Suprapubic skin (tissue), 3 donors: ENCODE measurements around the gene PRKN.

Source experiments
- CTCF ChIP-seq, 2 donors: fragments of 200-600 bp in 1 of 2; fragments of 450-650 bp in 1 of 2; sonication (generic) in 1 of 2; IDR thresholded peaks; one replicate each; pipeline ENCODE4 v1.5.1; 2016 to 2019; ENCODE audit warnings: antibody characterized with exemption in 2 of 2, mild to moderate bottlenecking in 1 of 2, moderate library complexity in 1 of 2
- EP300 ChIP-seq: sonication (generic); formaldehyde crosslinking; IDR thresholded peaks from one replicate; pipeline ENCODE4 v1.6.1; 2017; ENCODE audit warnings: antibody characterized with exemption
- POLR2A ChIP-seq, 2 donors: fragments of 450-650 bp; IDR thresholded peaks; one replicate each; pipeline ENCODE4 v1.6.1; 2017; ENCODE audit warnings: antibody characterized with exemption in 2 of 2, mild to moderate bottlenecking in 2 of 2, moderate library complexity in 2 of 2

DNA sequence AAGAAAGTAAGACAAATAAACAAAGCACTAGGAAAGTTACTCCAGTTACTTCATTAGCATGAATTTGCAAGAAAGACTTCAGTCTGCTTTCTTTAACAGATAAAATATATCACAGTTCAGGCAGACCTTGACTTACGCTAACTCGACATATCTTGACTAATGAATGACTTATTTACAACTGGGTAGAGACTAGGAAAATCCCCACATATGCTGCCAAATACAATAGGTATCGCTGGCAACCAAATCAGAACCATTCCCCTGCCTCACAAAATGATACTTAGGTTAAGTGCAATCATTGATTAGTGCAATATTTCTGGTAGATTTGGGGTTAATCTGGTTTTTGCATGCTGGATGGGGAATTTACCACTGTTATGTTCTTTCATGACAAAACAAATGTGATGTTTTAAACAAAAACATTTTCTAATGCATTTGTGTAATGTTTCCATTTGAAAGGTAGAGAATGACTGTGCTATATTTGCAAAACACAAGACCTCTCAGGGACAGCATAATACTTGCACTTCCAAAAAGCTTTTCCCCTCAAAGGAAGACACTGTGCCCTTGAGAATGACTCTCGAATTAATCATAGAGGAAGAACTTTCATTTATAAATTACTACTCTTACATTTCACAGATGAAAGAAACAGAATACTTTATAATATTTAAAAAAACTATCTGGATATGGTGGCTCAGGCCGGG, 101.6 kb downstream of the PRKN start:
- TF ChIP-seq CTCF (IDR thresholded peaks at IDR 0.05), result no peak
- no peak for TF ChIP-seq POLR2A (IDR thresholded peaks at IDR 0.05)
- TF ChIP-seq EP300, result no peak
